OCI-LY3 (cell line): ENCODE results near the gene RPL36.

Experiments used
- H2AFZ ChIP-seq: fragments of 200-600, 300-600 bp; shearing (Covaris generic); 2 replicates; pipeline ENCODE4 v1.6.0; 2014; ENCODE audit warnings: antibody characterized with exemption, low read depth, low read length
- H3K27ac ChIP-seq: fragments of 200-600, 300-600 bp; sonication (generic); 2 replicates; pipeline ENCODE4 v1.5.1; 2014; ENCODE audit warnings: mild to moderate bottlenecking, low read length, moderate library complexity, mixed read lengths
- H3K27me3 ChIP-seq: fragments of 200-600, 300-600 bp; sonication (generic); 2 replicates; pipeline ENCODE4 v1.6.1; 2014; ENCODE audit warnings: low read depth, low read length, mixed read lengths
- H3K36me3 ChIP-seq: fragments of 200-600, 300-600 bp; sonication (generic); replicated peaks from 2 replicates; pipeline ENCODE3; 2014; ENCODE audit warnings: low read depth, low read length, mixed read lengths
- H3K4me1 ChIP-seq: fragments of 300-600, 200-600 bp; sonication (generic); 2 replicates; pipeline ENCODE4 v1.6.1; 2014; ENCODE audit warnings: low read length, mixed read lengths
- H3K4me2 ChIP-seq: fragments of 200-600, 300-600 bp; sonication (generic); 2 replicates; pipeline ENCODE4 v1.6.1; 2014; ENCODE audit warnings: low read length, mixed read lengths
- H3K4me3 ChIP-seq: fragments of 300-600, 200-600 bp; sonication (generic); 2 replicates; pipeline ENCODE4 v1.5.1; 2014; ENCODE audit warnings: antibody characterized with exemption, mild to moderate bottlenecking, low read length, moderate library complexity
- H3K79me2 ChIP-seq: fragments of 300-600, 200-600 bp; shearing (Covaris generic); 2 replicates; pipeline ENCODE4 v1.6.1; 2014; ENCODE audit warnings: mild to moderate bottlenecking, low read length, mixed read lengths
- H3K9ac ChIP-seq: fragments of 300-600, 200-600 bp; shearing (Covaris generic); 2 replicates; pipeline ENCODE4 v1.6.0; 2014; ENCODE audit warnings: mild to moderate bottlenecking, low read length, moderate library complexity
- H3K9me3 ChIP-seq: fragments of 200-600, 300-600 bp; shearing (Covaris generic); 2 replicates; pipeline ENCODE4 v1.6.1; 2014; ENCODE audit warnings: low read length, mixed read lengths; ENCODE audit not compliant: insufficient read depth
- H4K20me1 ChIP-seq: fragments of 200-600, 300-600 bp; sonication (generic); 2 replicates; pipeline ENCODE4 v1.6.1; 2016; ENCODE audit warnings: low read length, mixed read lengths; ENCODE audit not compliant: insufficient read depth
- CTCF ChIP-seq: fragments of 200-600, 300-600 bp; sonication (generic); IDR thresholded peaks from 2 replicates; pipeline ENCODE4 v1.5.1; 2014; ENCODE audit warnings: antibody characterized with exemption, low read length, low read depth
- EZH2phosphoT487 ChIP-seq: fragments of 200-600 bp; shearing (Covaris generic); IDR thresholded peaks from 2 replicates; pipeline ENCODE4 v1.6.1; 2018; ENCODE audit warnings: antibody characterized with exemption, mixed run types, low read depth

Gene RPL36

GRCh38 chr19:5695649-5696195 is 5.6 kb downstream of the RPL36 start:
- no peak overlapping the region for H2AFZ ChIP-seq
- H3K36me3 ChIP-seq, result peaks cover 81% of the 10 kb centered on the region
- no peaks in the 10 kb centered on the region for H3K9me3 ChIP-seq
- H3K4me2 ChIP-seq, result no peak overlapping the region
- peaks cover 15% of the 10 kb centered on the region for H3K4me1 ChIP-seq
- H3K79me2 ChIP-seq, result peaks cover 71% of the 10 kb centered on the region
- peaks cover 75% of the 10 kb centered on the region for H4K20me1 ChIP-seq
- no peak for TF ChIP-seq CTCF
- TF ChIP-seq EZH2phosphoT487, result no peak
- H3K4me3 ChIP-seq, result no peak overlapping the region
- H3K27ac ChIP-seq, result no peak overlapping the region
- H3K27me3 ChIP-seq, result no peaks in the 10 kb centered on the region
- H3K9ac ChIP-seq, result no peak overlapping the region

- peaks cover 15% of the 10 kb centered on the region for H3K4me1 ChIP-seq
- peaks cover 81% of the 10 kb centered on the region for H3K36me3 ChIP-seq
- TF ChIP-seq EZH2phosphoT487 (no peak), CTCF (no peak)
- H3K27me3 ChIP-seq, result no peaks in the 10 kb centered on the region
- H3K79me2 ChIP-seq, result peaks cover 65% of the 10 kb centered on the region
- H3K9ac ChIP-seq, result no peak overlapping the region
- no peak overlapping the region for H2AFZ ChIP-seq
- H3K9me3 ChIP-seq, result no peaks in the 10 kb centered on the region
- no peak overlapping the region for H3K27ac ChIP-seq
- no peak overlapping the region for H3K4me2 ChIP-seq
- peaks cover 69% of the 10 kb centered on the region for H4K20me1 ChIP-seq
- H3K4me3 ChIP-seq, result no peak overlapping the region
These were observed 6.3 kb downstream of the RPL36 start for GRCh38 chr19:5696196-5697021.

- H3K4me3 ChIP-seq, result no peak overlapping the region
- TF ChIP-seq CTCF (no peak), EZH2phosphoT487 (no peak)
- no peak overlapping the region for H3K4me2 ChIP-seq
- H3K36me3 ChIP-seq, result peaks cover 72% of the 10 kb centered on the region
- no peak overlapping the region for H3K9ac ChIP-seq
- peaks cover 56% of the 10 kb centered on the region for H3K79me2 ChIP-seq
- H4K20me1 ChIP-seq, result peaks cover 61% of the 10 kb centered on the region
- H3K4me1 ChIP-seq, result peaks cover 9% of the 10 kb centered on the region
- H3K9me3 ChIP-seq, result no peaks in the 10 kb centered on the region
- H3K27me3 ChIP-seq, result no peaks in the 10 kb centered on the region
- H2AFZ ChIP-seq, result no peak overlapping the region
- no peak overlapping the region for H3K27ac ChIP-seq
These were observed 7.2 kb downstream of the RPL36 start for GRCh38 chr19:5697022-5697889.
